Kidney (tissue), 14 donors: Measurements from ENCODE around the gene PLEKHG5. TPM values are rescaled to one million over a fixed set of nuclear protein-coding genes. Genes with fewer than 3 reads are reported as not detected.
A peak's percentile ranks its signal among the peaks of the same experiment; 100 is the strongest.

Source experiments
- DNase-seq, 5 donors: peaks; one replicate each; pipeline ENCODE4 v3.0.0-alpha.2; 2013 to 2020
- FAIRE-seq: peaks from 2 replicates; lab custom pipeline; 2012; peaks lifted over from hg19 to GRCh38; lab: Jason Lieb, UNC
- H3K27ac ChIP-seq, 2 donors: one replicate each; pipeline ENCODE4 v1.7.0; 2013; ENCODE audit warnings: low read depth in 2 of 2, low read length in 2 of 2, inconsistent platforms in 1 of 2
- H3K27me3 ChIP-seq: one replicate; pipeline ENCODE4 v1.7.1; 2013; ENCODE audit warnings: low read length, inconsistent platforms; ENCODE audit not compliant: control insufficient read depth, insufficient read depth
- H3K36me3 ChIP-seq, 3 donors: one replicate each; pipeline versions ENCODE4 v1.7.0 to v1.7.1; 2013; ENCODE audit warnings: low read length in 3 of 3, control low read depth in 1 of 3, inconsistent platforms in 1 of 3; ENCODE audit not compliant: insufficient read depth in 3 of 3, control insufficient read depth in 2 of 3
- H3K4me1 ChIP-seq, 3 donors: one replicate each; pipeline versions ENCODE4 v1.7.0 to v1.7.1; 2013; ENCODE audit warnings: low read length in 3 of 3, inconsistent platforms in 1 of 3, low read depth in 1 of 3; ENCODE audit not compliant: control insufficient read depth in 2 of 3, insufficient read depth in 2 of 3
- H3K4me3 ChIP-seq, 3 donors: one replicate each; pipeline versions ENCODE4 v1.7.0 to v1.8.1; 2013; ENCODE audit warnings: low read length in 3 of 3, control low read depth in 1 of 3, inconsistent platforms in 1 of 3
- H3K9ac ChIP-seq, 3 donors: one replicate each; pipeline versions ENCODE4 v1.7.0 to v1.7.1; 2013; ENCODE audit warnings: low read length in 3 of 3, control low read depth in 1 of 3, inconsistent platforms in 1 of 3
- H3K9me3 ChIP-seq, 3 donors: one replicate each; pipeline versions ENCODE4 v1.7.0 to v1.7.1; 2013; ENCODE audit warnings: low read length in 3 of 3, control low read depth in 1 of 3, inconsistent platforms in 1 of 3; ENCODE audit not compliant: control insufficient read depth in 2 of 3, insufficient read depth in 1 of 3
- CTCF ChIP-seq: IDR thresholded peaks from 3 replicates; pipeline ENCODE4 v1.5.1; 2012; ENCODE audit warnings: mild to moderate bottlenecking, moderate library complexity, borderline replicate concordance; ENCODE audit not compliant: insufficient read depth; ENCODE audit errors: extremely low read depth
- intact Hi-C: fragments of 100-400 bp; cut with DNase I; formaldehyde crosslinking; loops from one replicate; pipeline ENCODE4 v1.11.1; 2022
- polyA plus RNA-seq: library from polyadenylated mRNA; stranded (reverse); fragments of 350-450 nt; fragmentation: Illumina TruSeq; extraction: RNeasy Lipid Tissue Mini Kit (QIAGEN cat#74804); gene quantifications from one replicate; pipeline ENCODE4 v1.2.3, GENCODE V29; 2014; ENCODE audit warnings: low read depth, low replicate concordance; ENCODE audit not compliant: insufficient read depth
- total RNA-seq: library from RNA; stranded (reverse); fragmentation: NEBNext Ultra II Directional; extraction: Animal tissue kit (Norgen Biotek cat#: 25700); gene quantifications from one replicate; pipeline ENCODE4 v1.2.1, GENCODE V29; 2021
- donor health status: control.
- donor health status: control.
- donor health status: control.
- donor health status: control.
- donor health status: control.
- donor health status: DM: yes; HTN: yes; CAD: no.
- donor health status: Normal renal cell carcinoma (clear cell type).

The PLEKHG5 gene
- total and polyA plus RNA-seq, 2 donors from 2014 or later, result 4.4 to 14.0 TPM

- DNase-seq (peak in 1 of 5 donors; percentile 71), FAIRE-seq (no peak)
- peaks cover 0 to 3% (median 0%) of the 10 kb centered on the region in 3 donors for H3K4me1 ChIP-seq
- no peak overlapping the region for H3K9ac ChIP-seq
- intact Hi-C loops, result no loop called here
- no peak overlapping the region for H3K4me3 ChIP-seq
- no peak for TF ChIP-seq CTCF
- H3K9me3 ChIP-seq, result no peaks in the 10 kb centered on the region
- no peaks in the 10 kb centered on the region for H3K36me3 ChIP-seq
- no peak overlapping the region for H3K27ac ChIP-seq
- no peaks in the 10 kb centered on the region for H3K27me3 ChIP-seq
Observed at GRCh38 chr1:6507461-6507911, 16.0 kb upstream of the PLEKHG5 start.

GRCh38 chr1:6507037-6507428, 15.6 kb upstream of the PLEKHG5 start:
- Histone ChIP-seq H3K4me1 (peaks cover 0 to 7% (median 0%) of the 10 kb centered on the region in 3 donors), H3K36me3 (no peaks in the 10 kb centered on the region), H3K4me3 (no peak overlapping the region), H3K9ac (no peak overlapping the region), H3K27me3 (no peaks in the 10 kb centered on the region), H3K9me3 (no peaks in the 10 kb centered on the region), H3K27ac (no peak overlapping the region)
- TF ChIP-seq CTCF, result no peak
- intact Hi-C loops, result no loop called here
- FAIRE-seq (no peak), DNase-seq (peak in 1 of 5 donors; percentile 55)

GRCh38 chr1:6506210-6507036, 15.0 kb upstream of the PLEKHG5 start:
- H3K4me1 ChIP-seq, result peaks cover 0 to 11% (median 1%) of the 10 kb centered on the region in 3 donors
- H3K27ac ChIP-seq, result no peak overlapping the region
- H3K4me3 ChIP-seq, result no peak overlapping the region
- H3K9ac ChIP-seq, result no peak overlapping the region
- no peaks in the 10 kb centered on the region for H3K36me3 ChIP-seq
- H3K9me3 ChIP-seq, result no peaks in the 10 kb centered on the region
- no peaks in the 10 kb centered on the region for H3K27me3 ChIP-seq
- intact Hi-C loops, result no loop called here
- no peak for FAIRE-seq
- TF ChIP-seq CTCF, result no peak
- peak in 2 of 5 donors; percentile 52 to 66 for DNase-seq
